ENCODE measurements around the gene PPAN.

Gene PPAN, protein sequence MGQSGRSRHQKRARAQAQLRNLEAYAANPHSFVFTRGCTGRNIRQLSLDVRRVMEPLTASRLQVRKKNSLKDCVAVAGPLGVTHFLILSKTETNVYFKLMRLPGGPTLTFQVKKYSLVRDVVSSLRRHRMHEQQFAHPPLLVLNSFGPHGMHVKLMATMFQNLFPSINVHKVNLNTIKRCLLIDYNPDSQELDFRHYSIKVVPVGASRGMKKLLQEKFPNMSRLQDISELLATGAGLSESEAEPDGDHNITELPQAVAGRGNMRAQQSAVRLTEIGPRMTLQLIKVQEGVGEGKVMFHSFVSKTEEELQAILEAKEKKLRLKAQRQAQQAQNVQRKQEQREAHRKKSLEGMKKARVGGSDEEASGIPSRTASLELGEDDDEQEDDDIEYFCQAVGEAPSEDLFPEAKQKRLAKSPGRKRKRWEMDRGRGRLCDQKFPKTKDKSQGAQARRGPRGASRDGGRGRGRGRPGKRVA

GRCh38 chr19:10106100-10106936 is at the start of gene PPAN:
Gene PPAN (plus strand): TSS chr19:10106362. CDS start chr19:10106395, 33 bp downstream.
- Histone ChIP-seq H3K27ac (ENCODE audit: low read depth, low read length) (peak within 1 kb of the TSS; percentile 97), H3K4me3 (ENCODE audit: low read depth, low read length) (peak within 1 kb of the TSS; percentile 92), H3K36me3 (ENCODE audit: control insufficient read depth, insufficient read depth, low read length) (peaks cover 42% of the 10 kb centered on the region), H3K4me1 (ENCODE audit: control insufficient read depth, insufficient read depth, low read length) (peaks cover 4% of the 10 kb centered on the region; the same call in 1 of the 2 replicates), H3K27me3 (ENCODE audit: control insufficient read depth, insufficient read depth, low read length) (no peaks in the 10 kb centered on the region), H3K9ac (ENCODE audit: low read length) (peak within 1 kb of the TSS; percentile 99), H3K9me3 (ENCODE audit: control insufficient read depth, insufficient read depth, low read depth, low read length) (no peaks in the 10 kb centered on the region)

DNA sequence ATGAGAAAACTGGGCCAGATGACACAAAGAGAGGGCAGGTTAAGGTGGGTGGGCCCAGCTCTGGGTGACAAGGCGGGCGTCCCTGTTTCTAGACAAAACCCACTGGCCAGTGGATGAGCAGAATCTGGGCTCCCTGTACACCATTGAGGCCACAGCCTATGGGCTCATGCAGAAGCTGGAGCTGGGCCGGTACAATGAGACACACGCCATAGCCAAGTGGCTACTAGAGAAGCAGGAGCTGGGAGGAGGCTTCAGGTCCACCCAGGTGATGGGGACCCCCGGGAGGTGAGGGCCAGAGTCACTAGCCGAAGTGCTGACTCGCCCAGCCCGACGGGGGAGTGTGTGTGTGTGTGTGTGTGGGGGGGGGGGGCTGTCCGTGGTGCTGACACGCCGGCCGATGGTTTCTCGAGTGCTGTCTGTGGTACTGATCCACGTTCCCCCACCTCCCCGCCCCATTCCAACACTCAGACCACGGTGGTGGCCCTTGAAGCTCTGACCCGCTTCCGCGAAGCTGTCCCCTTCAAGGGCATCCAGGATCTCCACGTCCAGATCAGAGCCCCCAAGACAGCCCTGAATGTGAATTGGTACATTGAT is 44.3 kb upstream of the PPAN start:
- no peaks in the 10 kb centered on the region for H3K9me3 ChIP-seq (ENCODE audit: control insufficient read depth, insufficient read depth, low read depth, low read length)
- no peak overlapping the region for H3K9ac ChIP-seq (ENCODE audit: low read length)
- H3K4me1 ChIP-seq (ENCODE audit: control insufficient read depth, insufficient read depth, low read length), result no peaks in the 10 kb centered on the region
- no peaks in the 10 kb centered on the region for H3K36me3 ChIP-seq (ENCODE audit: control insufficient read depth, insufficient read depth, low read length)
- no peak overlapping the region for H3K27ac ChIP-seq (ENCODE audit: low read depth, low read length)
- H3K27me3 ChIP-seq (ENCODE audit: control insufficient read depth, insufficient read depth, low read length), result peaks cover 34% of the 10 kb centered on the region; the same call in 1 of the 2 replicates
- H3K4me3 ChIP-seq (ENCODE audit: low read depth, low read length), result no peak overlapping the region

DNA sequence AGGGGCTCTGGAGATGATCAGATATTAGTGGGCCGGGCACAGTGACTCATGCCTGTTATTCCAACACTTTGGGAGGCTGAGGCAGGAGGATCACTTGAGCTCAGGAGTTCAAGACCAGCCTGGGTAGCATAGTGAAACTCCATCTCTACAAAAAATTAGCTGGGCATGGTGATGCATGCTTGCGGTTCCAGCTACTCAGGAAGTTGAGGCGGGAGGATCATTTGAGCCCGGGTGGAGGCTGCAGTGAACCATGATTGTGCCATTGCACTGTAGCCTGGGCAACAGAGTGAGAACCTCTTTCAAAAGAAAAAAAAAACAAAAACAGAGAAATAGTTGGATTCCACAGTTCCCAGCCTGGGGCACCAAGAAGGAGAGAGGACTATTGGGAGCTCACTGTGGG is 38.0 kb upstream of the PPAN start:
- Histone ChIP-seq H3K27me3 (ENCODE audit: control insufficient read depth, insufficient read depth, low read length) (peaks cover 27% of the 10 kb centered on the region; the same call in 1 of the 2 replicates), H3K36me3 (ENCODE audit: control insufficient read depth, insufficient read depth, low read length) (no peaks in the 10 kb centered on the region), H3K9me3 (ENCODE audit: control insufficient read depth, insufficient read depth, low read depth, low read length) (peaks cover 2% of the 10 kb centered on the region; the same call in 1 of the 2 replicates), H3K9ac (ENCODE audit: low read length) (no peak overlapping the region), H3K27ac (ENCODE audit: low read depth, low read length) (no peak overlapping the region), H3K4me3 (ENCODE audit: low read depth, low read length) (no peak overlapping the region), H3K4me1 (ENCODE audit: control insufficient read depth, insufficient read depth, low read length) (no peaks in the 10 kb centered on the region)

DNA sequence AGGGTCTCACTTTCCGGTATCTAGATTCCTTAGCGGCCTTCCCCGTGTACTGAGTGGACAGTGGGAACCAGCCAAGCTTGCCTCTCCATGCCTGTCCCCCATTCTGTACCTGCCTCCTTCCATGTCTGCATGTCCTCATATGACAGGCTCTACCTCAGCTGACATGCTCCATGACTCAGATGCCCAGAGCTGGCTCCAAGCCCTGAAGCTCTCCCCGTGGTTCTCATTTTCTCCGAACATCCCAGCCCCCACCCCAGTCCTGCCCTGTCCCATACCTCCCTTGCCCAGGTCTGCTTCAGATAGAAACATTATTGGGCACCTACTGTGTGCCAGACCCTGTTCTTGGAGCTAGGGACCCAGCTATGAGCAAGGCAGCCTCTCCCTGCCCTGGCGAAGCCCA is 37.1 kb upstream of the PPAN start:
- peaks cover 25% of the 10 kb centered on the region; the same call in 1 of the 2 replicates for H3K27me3 ChIP-seq (ENCODE audit: control insufficient read depth, insufficient read depth, low read length)

GRCh38 chr19:10070730-10071446 is 35.3 kb upstream of the PPAN start:
- peaks cover 10% of the 10 kb centered on the region for H3K9me3 ChIP-seq (ENCODE audit: control insufficient read depth, insufficient read depth, low read depth, low read length)
- H3K27ac ChIP-seq (ENCODE audit: low read depth, low read length), result no peak overlapping the region
- H3K4me3 ChIP-seq (ENCODE audit: low read depth, low read length), result no peak overlapping the region
- no peaks in the 10 kb centered on the region for H3K36me3 ChIP-seq (ENCODE audit: control insufficient read depth, insufficient read depth, low read length)
- H3K4me1 ChIP-seq (ENCODE audit: control insufficient read depth, insufficient read depth, low read length), result no peaks in the 10 kb centered on the region
- H3K27me3 ChIP-seq (ENCODE audit: control insufficient read depth, insufficient read depth, low read length), result peaks cover 15% of the 10 kb centered on the region; the same call in 1 of the 2 replicates
- no peak overlapping the region for H3K9ac ChIP-seq (ENCODE audit: low read length)

More for the DNA sequence above, 37.1 kb upstream of the PPAN start:
- Histone ChIP-seq H3K4me1 (ENCODE audit: control insufficient read depth, insufficient read depth, low read length) (no peaks in the 10 kb centered on the region), H3K9ac (ENCODE audit: low read length) (no peak overlapping the region), H3K36me3 (ENCODE audit: control insufficient read depth, insufficient read depth, low read length) (no peaks in the 10 kb centered on the region), H3K4me3 (ENCODE audit: low read depth, low read length) (no peak overlapping the region), H3K9me3 (ENCODE audit: control insufficient read depth, insufficient read depth, low read depth, low read length) (peaks cover 8% of the 10 kb centered on the region), H3K27ac (ENCODE audit: low read depth, low read length) (no peak overlapping the region)

- Histone ChIP-seq H3K36me3 (ENCODE audit: control insufficient read depth, insufficient read depth, low read length) (no peaks in the 10 kb centered on the region), H3K27me3 (ENCODE audit: control insufficient read depth, insufficient read depth, low read length) (peaks cover 15% of the 10 kb centered on the region), H3K9ac (ENCODE audit: low read length) (no peak overlapping the region), H3K4me1 (ENCODE audit: control insufficient read depth, insufficient read depth, low read length) (no peaks in the 10 kb centered on the region), H3K4me3 (ENCODE audit: low read depth, low read length) (no peak overlapping the region), H3K9me3 (ENCODE audit: control insufficient read depth, insufficient read depth, low read depth, low read length) (peaks cover 10% of the 10 kb centered on the region), H3K27ac (ENCODE audit: low read depth, low read length) (no peak overlapping the region)
These were observed 32.0 kb upstream of the PPAN start for GRCh38 chr19:10074153-10074552.

- no peaks in the 10 kb centered on the region for H3K36me3 ChIP-seq (ENCODE audit: control insufficient read depth, insufficient read depth, low read length)
- H3K4me3 ChIP-seq (ENCODE audit: low read depth, low read length), result no peak overlapping the region
- H3K27me3 ChIP-seq (ENCODE audit: control insufficient read depth, insufficient read depth, low read length), result peaks cover 13% of the 10 kb centered on the region
- no peaks in the 10 kb centered on the region for H3K4me1 ChIP-seq (ENCODE audit: control insufficient read depth, insufficient read depth, low read length)
- no peak overlapping the region for H3K9ac ChIP-seq (ENCODE audit: low read length)
- peaks cover 10% of the 10 kb centered on the region for H3K9me3 ChIP-seq (ENCODE audit: control insufficient read depth, insufficient read depth, low read depth, low read length)
- H3K27ac ChIP-seq (ENCODE audit: low read depth, low read length), result no peak overlapping the region
These were observed 29.6 kb upstream of the PPAN start for GRCh38 chr19:10076535-10076934.

DNA sequence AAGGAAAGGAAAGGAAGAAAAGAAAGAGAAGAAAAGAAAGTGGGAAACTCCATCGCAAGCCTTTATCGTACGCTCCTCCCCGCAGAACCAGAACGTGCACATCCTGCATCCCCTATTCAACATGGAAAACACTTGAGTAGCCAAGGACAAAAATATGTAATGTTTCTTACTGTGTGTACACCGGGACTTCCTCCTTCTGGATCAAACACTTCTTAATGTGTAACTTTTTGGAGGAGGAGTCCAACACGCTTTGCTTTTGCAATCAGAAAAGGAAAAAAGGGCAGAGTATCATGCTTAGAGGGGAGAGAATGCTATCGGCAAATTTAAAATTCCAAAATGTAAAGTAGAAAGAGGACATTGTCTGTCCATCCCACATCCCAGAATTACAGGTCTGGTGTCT is 27.8 kb upstream of the PPAN start:
- Histone ChIP-seq H3K36me3 (ENCODE audit: control insufficient read depth, insufficient read depth, low read length) (no peaks in the 10 kb centered on the region), H3K9ac (ENCODE audit: low read length) (no peak overlapping the region), H3K27me3 (ENCODE audit: control insufficient read depth, insufficient read depth, low read length) (peaks cover 18% of the 10 kb centered on the region), H3K4me3 (ENCODE audit: low read depth, low read length) (no peak overlapping the region), H3K9me3 (ENCODE audit: control insufficient read depth, insufficient read depth, low read depth, low read length) (peaks cover 8% of the 10 kb centered on the region), H3K4me1 (ENCODE audit: control insufficient read depth, insufficient read depth, low read length) (no peaks in the 10 kb centered on the region), H3K27ac (ENCODE audit: low read depth, low read length) (no peak overlapping the region)

DNA sequence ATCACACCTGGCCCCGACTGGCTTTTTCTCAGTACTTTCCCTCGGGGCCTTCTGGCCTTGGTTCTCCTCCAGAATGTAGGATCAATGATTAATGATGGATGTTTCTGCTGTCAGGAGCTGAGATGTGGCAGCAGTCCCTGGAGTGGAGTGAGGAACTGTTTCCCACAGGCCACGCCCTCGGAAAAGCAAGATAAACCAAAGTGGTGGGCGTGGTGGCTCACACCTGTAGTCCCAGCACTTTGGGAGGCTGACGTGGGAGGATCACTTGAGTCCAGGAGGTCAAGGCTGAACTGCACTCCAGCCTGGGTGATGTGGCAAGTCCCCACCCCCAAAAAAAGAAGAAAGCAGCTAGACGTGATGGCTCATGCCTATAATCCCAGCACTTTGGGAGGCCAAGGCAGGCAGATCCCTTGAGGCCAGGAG is 27.1 kb upstream of the PPAN start:
- Histone ChIP-seq H3K4me3 (ENCODE audit: low read depth, low read length) (no peak overlapping the region), H3K27ac (ENCODE audit: low read depth, low read length) (no peak overlapping the region), H3K9me3 (ENCODE audit: control insufficient read depth, insufficient read depth, low read depth, low read length) (peaks cover 2% of the 10 kb centered on the region), H3K4me1 (ENCODE audit: control insufficient read depth, insufficient read depth, low read length) (no peaks in the 10 kb centered on the region), H3K36me3 (ENCODE audit: control insufficient read depth, insufficient read depth, low read length) (no peaks in the 10 kb centered on the region), H3K27me3 (ENCODE audit: control insufficient read depth, insufficient read depth, low read length) (peaks cover 24% of the 10 kb centered on the region), H3K9ac (ENCODE audit: low read length) (no peak overlapping the region)

GRCh38 chr19:10083911-10084310 is 22.3 kb upstream of the PPAN start:
- Histone ChIP-seq H3K27ac (ENCODE audit: low read depth, low read length) (no peak overlapping the region), H3K9ac (ENCODE audit: low read length) (no peak overlapping the region), H3K9me3 (ENCODE audit: control insufficient read depth, insufficient read depth, low read depth, low read length) (no peaks in the 10 kb centered on the region), H3K4me3 (ENCODE audit: low read depth, low read length) (no peak overlapping the region), H3K36me3 (ENCODE audit: control insufficient read depth, insufficient read depth, low read length) (no peaks in the 10 kb centered on the region), H3K4me1 (ENCODE audit: control insufficient read depth, insufficient read depth, low read length) (no peaks in the 10 kb centered on the region), H3K27me3 (ENCODE audit: control insufficient read depth, insufficient read depth, low read length) (peaks cover 39% of the 10 kb centered on the region; the same call in 1 of the 2 replicates)
